Left ventricle myocardium inferior (tissue), 1 donor: ENCODE measurements around the gene TTLL11. TPM values are rescaled to one million over a fixed set of nuclear protein-coding genes. Genes with fewer than 3 reads are reported as not detected.

Experiments
- DNase-seq: peaks from one replicate; pipeline ENCODE4 v3.0.0-alpha.2; 2020
- H3K27ac ChIP-seq: fragments of 200-600 bp; replicated peaks from 2 replicates; pipeline ENCODE4 v1.8.0; 2021
- H3K27me3 ChIP-seq: fragments of 200-600 bp; 2 replicates; pipeline ENCODE4 v1.8.0; 2021; ENCODE audit warnings: low read depth
- H3K36me3 ChIP-seq: fragments of 200-600 bp; 2 replicates; pipeline ENCODE4 v1.8.0; 2021
- H3K4me1 ChIP-seq: fragments of 200-600 bp; 2 replicates; pipeline ENCODE4 v1.8.0; 2021
- H3K4me3 ChIP-seq: fragments of 200-600 bp; 2 replicates; pipeline ENCODE4 v1.8.0; 2021; ENCODE audit warnings: mild to moderate bottlenecking, moderate library complexity
- H3K9me3 ChIP-seq: fragments of 200-600 bp; replicated peaks from 2 replicates; pipeline ENCODE4 v1.8.0; 2021
- CTCF ChIP-seq: fragments of 200-600 bp; IDR thresholded peaks from 2 replicates; pipeline ENCODE4 v1.8.0; 2021; ENCODE audit warnings: antibody characterized with exemption, mild to moderate bottlenecking, borderline replicate concordance
- intact Hi-C: fragments of 100-400 bp; cut with micrococcal nuclease; formaldehyde crosslinking; loops from one replicate; pipeline ENCODE4 v1.11.0; 2022
- total RNA-seq: library from RNA; stranded (reverse); fragmentation: NEBNext Ultra II Directional; extraction: Animal tissue kit (Norgen Biotek cat#: 25700); gene quantifications from one replicate; pipeline ENCODE4 v1.2.1, GENCODE V29; 2021
- donor health status: DM: no; HTN: yes; CAD: no; lungs with severe emphysema.

Gene TTLL11
- total RNA-seq, 1 donor from 2014 or later = 7.3 TPM

GRCh38 chr9:121887553-121888437 is 205.3 kb downstream of the TTLL11 start:
- H3K27ac ChIP-seq = no peak overlapping the region
- TF ChIP-seq CTCF = no peak
- H3K9me3 ChIP-seq = no peaks in the 10 kb centered on the region
- no peaks in the 10 kb centered on the region for H3K27me3 ChIP-seq
- H3K4me3 ChIP-seq = no peak overlapping the region
- peaks cover 12% of the 10 kb centered on the region for H3K4me1 ChIP-seq
- no peaks in the 10 kb centered on the region for H3K36me3 ChIP-seq
- DNase-seq = no peak
- intact Hi-C loops = no loop called here

GRCh38 chr9:121886759-121887485 is 206.2 kb downstream of the TTLL11 start:
- peaks cover 12% of the 10 kb centered on the region for H3K4me1 ChIP-seq
- no peaks in the 10 kb centered on the region for H3K27me3 ChIP-seq
- DNase-seq = no peak
- no peak for TF ChIP-seq CTCF
- no peak overlapping the region for H3K27ac ChIP-seq
- H3K9me3 ChIP-seq = no peaks in the 10 kb centered on the region
- H3K4me3 ChIP-seq = no peak overlapping the region
- H3K36me3 ChIP-seq = no peaks in the 10 kb centered on the region
- intact Hi-C loops = no loop called here

- Histone ChIP-seq H3K4me3 (no peak overlapping the region), H3K4me1 (peaks cover 6% of the 10 kb centered on the region), H3K9me3 (no peaks in the 10 kb centered on the region), H3K36me3 (no peaks in the 10 kb centered on the region), H3K27ac (no peak overlapping the region), H3K27me3 (no peaks in the 10 kb centered on the region)
- no peak for TF ChIP-seq CTCF
- DNase-seq = no peak
- intact Hi-C loops = no loop called here
These were observed 207.7 kb downstream of the TTLL11 start for GRCh38 chr9:121885345-121885901.

- Histone ChIP-seq H3K36me3 (no peaks in the 10 kb centered on the region), H3K4me3 (no peak overlapping the region), H3K27me3 (no peaks in the 10 kb centered on the region), H3K9me3 (no peaks in the 10 kb centered on the region), H3K27ac (no peak overlapping the region), H3K4me1 (peaks cover 5% of the 10 kb centered on the region)
- no peak for DNase-seq
- intact Hi-C loops = no loop called here
- TF ChIP-seq CTCF = no peak
These were observed 209.0 kb downstream of the TTLL11 start for GRCh38 chr9:121884057-121884541.

- no peak for TF ChIP-seq CTCF
- Histone ChIP-seq H3K27me3 (no peaks in the 10 kb centered on the region), H3K27ac (no peak overlapping the region), H3K36me3 (no peaks in the 10 kb centered on the region), H3K4me3 (no peak overlapping the region), H3K9me3 (no peaks in the 10 kb centered on the region), H3K4me1 (peaks cover 5% of the 10 kb centered on the region)
- intact Hi-C loops = no loop called here
- no peak for DNase-seq
These were observed 209.6 kb downstream of the TTLL11 start for GRCh38 chr9:121883281-121884056.
